H1 (cell line): ENCODE data around the gene MCOLN3. TPM values are rescaled to one million over a fixed set of nuclear protein-coding genes. Genes with fewer than 3 reads are reported as not detected.

Source experiments
- CTCF ChIA-PET: fragments of 300-600 bp; sonication (Branson Sonifier 250); formaldehyde crosslinking; loops from one replicate; lab custom pipeline; 2021; ENCODE audit not compliant: partially characterized antibody; lab: Charles Lee
- POLR2A ChIA-PET: fragments of 300-600 bp; sonication (Branson Sonifier 250); formaldehyde crosslinking; loops from one replicate; lab custom pipeline; 2021; ENCODE audit warnings: inconsistent platforms; ENCODE audit not compliant: partially characterized antibody; lab: Charles Lee
- DNase-seq, 2 experiments: peaks; one replicate each; pipeline versions ENCODE4 v3.0.0 to v3.0.0-alpha.2; 2010 to 2022; ENCODE audit warnings: low spot score in 2 of 2, low read depth in 1 of 2, mixed read lengths in 1 of 2
- FAIRE-seq: peaks from 2 replicates; lab custom pipeline; 2011; peaks lifted over from hg19 to GRCh38; lab: Jason Lieb, UNC
- H2AFZ ChIP-seq: 2 replicates; pipeline ENCODE4 v1.8.1; 2012; ENCODE audit warnings: low read length, inconsistent platforms
- H2AK5ac ChIP-seq: 2 replicates; pipeline ENCODE4 v1.6.1; 2013; ENCODE audit warnings: low read depth, low read length
- H2BK120ac ChIP-seq: replicated peaks from 2 replicates; pipeline ENCODE3; 2013; ENCODE audit warnings: low read depth, low read length, inconsistent platforms
- H2BK12ac ChIP-seq: 2 replicates; pipeline ENCODE4 v1.6.1; 2013; ENCODE audit warnings: low read depth, low read length
- H2BK15ac ChIP-seq: 2 replicates; pipeline ENCODE4 v1.6.1; 2013; ENCODE audit warnings: low read length
- H2BK20ac ChIP-seq: 2 replicates; pipeline ENCODE4 v1.6.1; 2013; ENCODE audit warnings: low read length
- H2BK5ac ChIP-seq: 2 replicates; pipeline ENCODE4 v1.6.1; 2013; ENCODE audit warnings: low read depth, low read length
- H3K14ac ChIP-seq: 2 replicates; pipeline ENCODE4 v1.6.1; 2013; ENCODE audit warnings: inconsistent platforms; ENCODE audit not compliant: insufficient read length
- H3K18ac ChIP-seq: 2 replicates; pipeline ENCODE4 v1.6.1; 2013; ENCODE audit warnings: low read length; ENCODE audit errors: extremely low read depth
- H3K23ac ChIP-seq: 2 replicates; pipeline ENCODE4 v1.6.1; 2013; ENCODE audit warnings: inconsistent platforms; ENCODE audit not compliant: insufficient read length
- H3K23me2 ChIP-seq: 2 replicates; pipeline ENCODE4 v1.6.1; 2013; ENCODE audit warnings: low read depth, low read length
- H3K27ac ChIP-seq: 2 replicates; pipeline ENCODE4 v1.6.1; 2011; ENCODE audit warnings: low read depth, low read length, inconsistent platforms
- H3K27me3 ChIP-seq, 4 experiments: replicated peaks in 1 of 4; 1 replicate in 1 of 4; 2 replicates in 3 of 4; pipeline versions ENCODE4 v1.6.1 to v1.8.1; 2011 to 2013; ENCODE audit warnings: low read length in 3 of 4, mild to moderate bottlenecking in 3 of 4, inconsistent platforms in 2 of 4, mixed read lengths in 2 of 4, moderate library complexity in 1 of 4; ENCODE audit not compliant: control insufficient read depth in 3 of 4, insufficient read depth in 3 of 4; ENCODE audit errors: extremely low read depth in 1 of 4
- H3K36me3 ChIP-seq, 4 experiments: 2 replicates each; pipeline versions ENCODE4 v1.6.1 to v1.8.1; 2011 to 2013; ENCODE audit warnings: mild to moderate bottlenecking in 4 of 4, low read length in 3 of 4, moderate library complexity in 2 of 4, control low read depth in 1 of 4, inconsistent platforms in 1 of 4; ENCODE audit not compliant: insufficient read depth in 4 of 4, control insufficient read depth in 2 of 4
- H3K4ac ChIP-seq: replicated peaks from 2 replicates; pipeline ENCODE3; 2013; ENCODE audit warnings: low read length, low read depth, mixed read lengths, inconsistent platforms; ENCODE audit not compliant: insufficient read length
- H3K4me1 ChIP-seq, 4 experiments: replicated peaks in 1 of 4; 1 replicate in 1 of 4; 2 replicates in 3 of 4; pipeline versions ENCODE4 v1.6.1 to v1.8.1; 2011 to 2013; ENCODE audit warnings: low read length in 3 of 4, inconsistent platforms in 2 of 4, mixed read lengths in 1 of 4; ENCODE audit not compliant: insufficient read depth in 4 of 4, control insufficient read depth in 3 of 4
- H3K4me2 ChIP-seq, 2 experiments: 2 replicates each; pipeline versions ENCODE4 v1.6.1 to v1.8.1; 2011 to 2013; ENCODE audit warnings: low read depth in 2 of 2, low read length in 2 of 2, control low read depth in 1 of 2, inconsistent platforms in 1 of 2, mild to moderate bottlenecking in 1 of 2; ENCODE audit not compliant: insufficient read depth in 1 of 2
- H3K4me3 ChIP-seq, 4 experiments: fragments of 200-600, 300-600 bp in 1 of 4; sonication (generic), shearing (Covaris generic), sonication (Bioruptor Twin) in 1 of 4; 2 replicates each; pipeline versions ENCODE4 v1.5.1 to v1.8.1; 2011 to 2016; ENCODE audit warnings: low read length in 4 of 4, low read depth in 3 of 4, control low read depth in 2 of 4, inconsistent platforms in 2 of 4, mild to moderate bottlenecking in 2 of 4, mixed read lengths in 1 of 4, moderate library complexity in 1 of 4; ENCODE audit not compliant: insufficient read depth in 2 of 4; ENCODE audit errors: extremely low read depth in 1 of 4
- H3K56ac ChIP-seq: replicated peaks from 2 replicates; pipeline ENCODE3; 2013; ENCODE audit warnings: low read depth, mild to moderate bottlenecking, mixed read lengths, low read length, inconsistent platforms; ENCODE audit not compliant: insufficient read length
- H3K79me1 ChIP-seq: 2 replicates; pipeline ENCODE4 v1.6.1; 2013; ENCODE audit warnings: low read depth, low read length, control low read depth
- H3K79me2 ChIP-seq, 2 experiments: 2 replicates each; pipeline versions ENCODE4 v1.6.1 to v1.8.1; 2012 to 2013; ENCODE audit warnings: low read length in 2 of 2, mild to moderate bottlenecking in 2 of 2, inconsistent platforms in 1 of 2; ENCODE audit not compliant: insufficient read depth in 2 of 2, control insufficient read depth in 1 of 2
- H3K9ac ChIP-seq, 4 experiments: replicated peaks in 1 of 4; 1 replicate in 1 of 4; 2 replicates in 3 of 4; pipeline versions ENCODE4 v1.6.1 to v1.8.1; 2011 to 2013; ENCODE audit warnings: low read depth in 3 of 4, low read length in 3 of 4, control low read depth in 2 of 4, mild to moderate bottlenecking in 2 of 4, moderate library complexity in 2 of 4, inconsistent platforms in 1 of 4; ENCODE audit errors: extremely low read depth in 1 of 4
- H3K9me3 ChIP-seq, 2 experiments: 2 replicates each; pipeline versions ENCODE4 v1.6.1 to v1.8.1; 2012 to 2013; ENCODE audit warnings: mild to moderate bottlenecking in 2 of 2, moderate library complexity in 2 of 2, control low read depth in 1 of 2, inconsistent platforms in 1 of 2, low read depth in 1 of 2, low read length in 1 of 2, mixed read lengths in 1 of 2; ENCODE audit not compliant: insufficient read depth in 2 of 2
- H4K20me1 ChIP-seq, 2 experiments: replicated peaks in 1 of 2; 2 replicates each; pipeline versions ENCODE3 to v1.8.1; 2011 to 2013; ENCODE audit warnings: inconsistent platforms in 2 of 2, low read length in 2 of 2, mild to moderate bottlenecking in 1 of 2; ENCODE audit not compliant: insufficient read depth in 2 of 2, control insufficient read depth in 1 of 2
- H4K5ac ChIP-seq: 2 replicates; pipeline ENCODE4 v1.6.1; 2013; ENCODE audit warnings: low read length, low read depth, mixed read lengths, inconsistent platforms; ENCODE audit not compliant: insufficient read length
- H4K8ac ChIP-seq: 2 replicates; pipeline ENCODE4 v1.8.0; 2013; ENCODE audit warnings: mild to moderate bottlenecking, moderate library complexity, low read length, inconsistent platforms; ENCODE audit not compliant: insufficient read depth; ENCODE audit errors: extremely low read depth
- H4K91ac ChIP-seq: replicated peaks from 2 replicates; pipeline ENCODE3; 2013; ENCODE audit warnings: low read length, mixed read lengths, inconsistent platforms; ENCODE audit not compliant: insufficient read length
- NANOG ChIP-seq: IDR thresholded peaks from 2 replicates; pipeline ENCODE4 v1.6.1; 2011; ENCODE audit warnings: low read length, low read depth, mild to moderate bottlenecking, inconsistent platforms; ENCODE audit not compliant: insufficient read depth, poor library complexity, severe bottlenecking
- POU5F1 ChIP-seq: IDR thresholded peaks from 2 replicates; pipeline ENCODE4 v1.6.1; 2011; ENCODE audit warnings: low read depth, mild to moderate bottlenecking, low read length, moderate library complexity
- RFX5 ChIP-seq: IDR thresholded peaks from 2 replicates; pipeline ENCODE4 v1.6.1; 2011; ENCODE audit warnings: low read depth, low read length, improper control_type of control experiment, borderline replicate concordance
- SAP30 ChIP-seq: fragments of 300-600 bp; sonication (generic); IDR thresholded peaks from 2 replicates; pipeline ENCODE4 v1.7.1; 2012; ENCODE audit warnings: low read length, moderate library complexity, mild to moderate bottlenecking, inconsistent platforms; ENCODE audit not compliant: insufficient read depth, insufficient replicate concordance
- SUZ12 ChIP-seq: fragments of 200-600 bp; sonication (generic); IDR thresholded peaks from 2 replicates; pipeline ENCODE4 v1.6.1; 2012; ENCODE audit warnings: mild to moderate bottlenecking, inconsistent platforms, low read length, moderate library complexity, mixed read lengths
- TAF1 ChIP-seq: IDR thresholded peaks from 2 replicates; pipeline ENCODE4 v1.6.1; 2011; ENCODE audit warnings: mild to moderate bottlenecking, low read depth, low read length
- TBP ChIP-seq: IDR thresholded peaks from 2 replicates; pipeline ENCODE4 v1.6.1; 2011; ENCODE audit warnings: low read depth, low read length, improper control_type of control experiment
- WGBS, 2 experiments: shearing (Covaris generic) in 1 of 2; methylation state at CpG; one replicate each; pipeline versions ENCODE4 v1.1.6 to v1.1.7; 2013 to 2015; ENCODE audit warnings: low lambda C conversion rate in 2 of 2, mixed read lengths in 2 of 2, inconsistent platforms in 1 of 2, low coverage in 1 of 2, missing lambda C conversion rate in 1 of 2; ENCODE audit not compliant: insufficient replicate concordance in 2 of 2, insufficient coverage in 1 of 2, insufficient read length in 1 of 2; ENCODE audit errors: extremely low coverage in 1 of 2, missing lambda C conversion rate in 1 of 2; 5-methylcytosine and 5-hydroxymethylcytosine counted together
- polyA plus RNA-seq, 7 experiments: library from polyadenylated mRNA; depleted of rRNA in 3 of 7; stranded (reverse) in 5 of 7; unstranded in 2 of 7; fragments of >200 nt in 5 of 7; fragments of 200-250 nt in 2 of 7; gene quantifications; 1 replicate in 5 of 7; 2 replicates in 1 of 7; 4 replicates in 1 of 7; pipeline versions ENCODE4 v1.2.1 to v1.2.3, GENCODE V29; 2011 to 2013; ENCODE audit warnings: missing spikeins in 2 of 7, mixed read lengths in 2 of 7
- total RNA-seq: library from RNA; stranded (reverse); fragmentation: NEBNext Ultra II Directional; extraction: Animal tissue kit (Norgen Biotek cat#: 25700); gene quantifications from 2 replicates; pipeline ENCODE4 v1.2.1, GENCODE V29; 2021

Gene MCOLN3
- total and polyA plus RNA-seq, 2 of the 8 experiments (the other 6 are each of a cell fraction or from before 2014, with no cell fraction given) = 3.8 to 4.9 TPM

- Histone ChIP-seq H2BK5ac (no peak overlapping the region), H2BK120ac (no peak overlapping the region), H4K20me1 (no peaks in the 10 kb centered on the region), H3K9me3 (no peaks in the 10 kb centered on the region), H3K27me3 (no peaks in the 10 kb centered on the region), H3K14ac (no peak overlapping the region), H2AK5ac (no peak overlapping the region), H4K91ac (no peak overlapping the region), H3K79me1 (no peaks in the 10 kb centered on the region), H3K23me2 (no peaks in the 10 kb centered on the region), H3K18ac (no peak overlapping the region), H3K23ac (no peak overlapping the region), H3K36me3 (no peaks in the 10 kb centered on the region), H3K4ac (no peak overlapping the region), H2AFZ (peak overlapping the region; percentile 39; the same call in 1 of the 2 replicates), H3K4me2 (no peak overlapping the region), H2BK15ac (no peak overlapping the region), H3K56ac (no peak overlapping the region), H3K79me2 (no peaks in the 10 kb centered on the region), H2BK20ac (no peak overlapping the region), H4K8ac (no peak overlapping the region), H3K27ac (no peak overlapping the region), H3K9ac (no peak overlapping the region), H3K4me1 (no peaks in the 10 kb centered on the region), H2BK12ac (no peak overlapping the region), H3K4me3 (no peak overlapping the region), H4K5ac (no peak overlapping the region)
- CTCF ChIA-PET = interaction anchor here (1.3 to 1.4 kb wide), 2 partner anchors 13 to 169 kb away, joined by 4 to 6 read pairs; no protein-coding TSS in a partner anchor
- TF ChIP-seq NANOG (no peak), TAF1 (no peak), SAP30 (no peak), POU5F1 (no peak), SUZ12 (no peak), TBP (no peak), RFX5 (no peak)
- DNase-seq = no peak
- WGBS, 2 experiments = 86% methylated on average over 1 of the region's 1 CpG; no CpG with 5 or more reads in 1 of the 2 experiments
- POLR2A ChIA-PET = no interaction called here
- no peak for FAIRE-seq
Observed at GRCh38 chr1:85085417-85085816, 37.1 kb upstream of the MCOLN3 start.
